ENCODE data around the gene LAMA2. TPM values are rescaled to one million over a fixed set of nuclear protein-coding genes. Genes with fewer than 3 reads are reported as not detected.

Gene LAMA2
- total RNA-seq, 1 experiment from 2014 or later = 0.02 TPM

GRCh38 chr6:129475477-129476247 lies 592.7 kb downstream of the LAMA2 start:
- TF ChIP-seq, protein P1, sequence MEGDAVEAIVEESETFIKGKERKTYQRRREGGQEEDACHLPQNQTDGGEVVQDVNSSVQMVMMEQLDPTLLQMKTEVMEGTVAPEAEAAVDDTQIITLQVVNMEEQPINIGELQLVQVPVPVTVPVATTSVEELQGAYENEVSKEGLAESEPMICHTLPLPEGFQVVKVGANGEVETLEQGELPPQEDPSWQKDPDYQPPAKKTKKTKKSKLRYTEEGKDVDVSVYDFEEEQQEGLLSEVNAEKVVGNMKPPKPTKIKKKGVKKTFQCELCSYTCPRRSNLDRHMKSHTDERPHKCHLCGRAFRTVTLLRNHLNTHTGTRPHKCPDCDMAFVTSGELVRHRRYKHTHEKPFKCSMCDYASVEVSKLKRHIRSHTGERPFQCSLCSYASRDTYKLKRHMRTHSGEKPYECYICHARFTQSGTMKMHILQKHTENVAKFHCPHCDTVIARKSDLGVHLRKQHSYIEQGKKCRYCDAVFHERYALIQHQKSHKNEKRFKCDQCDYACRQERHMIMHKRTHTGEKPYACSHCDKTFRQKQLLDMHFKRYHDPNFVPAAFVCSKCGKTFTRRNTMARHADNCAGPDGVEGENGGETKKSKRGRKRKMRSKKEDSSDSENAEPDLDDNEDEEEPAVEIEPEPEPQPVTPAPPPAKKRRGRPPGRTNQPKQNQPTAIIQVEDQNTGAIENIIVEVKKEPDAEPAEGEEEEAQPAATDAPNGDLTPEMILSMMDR (IDR thresholded peaks at IDR 0.05; ENCODE audit: insufficient read depth in 1 of 2, low read depth in 1 of 2, low read length in 1 of 2, severe bottlenecking in 1 of 2, unreplicated experiment in 1 of 2) = no peak
- ChIA-PET POLR2A (no interaction called here), CTCF (no interaction called here)
- Mint-ChIP-seq H3K4me1 (ENCODE audit: low read depth, unreplicated experiment) (no peaks in the 10 kb centered on the region), H3K27ac (ENCODE audit: unreplicated experiment) (no peak overlapping the region), H3K27me3 (ENCODE audit: insufficient read depth, unreplicated experiment) (peaks cover 3% of the 10 kb centered on the region), H3K9me3 (ENCODE audit: unreplicated experiment) (no peaks in the 10 kb centered on the region), H3K36me3 (ENCODE audit: insufficient read depth, unreplicated experiment) (no peaks in the 10 kb centered on the region), H3K4me3 (ENCODE audit: unreplicated experiment) (no peak overlapping the region)
- intact Hi-C loops (cut with micrococcal nuclease; ENCODE audit: unreplicated experiment) = no loop called here
- no peaks in the 10 kb centered on the region for H3K36me3 ChIP-seq (ENCODE audit: control insufficient read depth, insufficient read depth, low read length)
- BruUV-seq (replicated peaks) = no TSS peak
- no peak overlapping the region for H3K4me3 ChIP-seq (ENCODE audit: low read depth, low read length)
- no peak for DNase-seq
- no peaks in the 10 kb centered on the region for H3K4me1 ChIP-seq
- no peaks in the 10 kb centered on the region for H3K9me3 ChIP-seq
- no peaks in the 10 kb centered on the region; the same call in 1 of the 2 replicates for H3K27me3 ChIP-seq (replicated peaks; ENCODE audit: control insufficient read depth, insufficient read depth, low read length)

GRCh38 chr6:129476248-129476564 lies 593.3 kb downstream of the LAMA2 start:
- no peak for DNase-seq
- Mint-ChIP-seq H3K27ac (ENCODE audit: unreplicated experiment) (no peak overlapping the region), H3K4me1 (ENCODE audit: low read depth, unreplicated experiment) (no peaks in the 10 kb centered on the region), H3K9me3 (ENCODE audit: unreplicated experiment) (no peaks in the 10 kb centered on the region), H3K4me3 (ENCODE audit: unreplicated experiment) (no peak overlapping the region), H3K27me3 (ENCODE audit: insufficient read depth, unreplicated experiment) (peaks cover 5% of the 10 kb centered on the region), H3K36me3 (ENCODE audit: insufficient read depth, unreplicated experiment) (no peaks in the 10 kb centered on the region)
- H3K36me3 ChIP-seq (ENCODE audit: control insufficient read depth, insufficient read depth, low read length) = no peaks in the 10 kb centered on the region
- POLR2A ChIA-PET = no interaction called here
- BruUV-seq (replicated peaks) = no TSS peak
- H3K27me3 ChIP-seq (replicated peaks; ENCODE audit: control insufficient read depth, insufficient read depth, low read length) = no peaks in the 10 kb centered on the region; the same call in 1 of the 2 replicates
- TF ChIP-seq, protein P1 (IDR thresholded peaks at IDR 0.05; ENCODE audit: insufficient read depth in 1 of 2, low read depth in 1 of 2, low read length in 1 of 2, severe bottlenecking in 1 of 2, unreplicated experiment in 1 of 2) = no peak
- no peaks in the 10 kb centered on the region for H3K9me3 ChIP-seq
- no peaks in the 10 kb centered on the region for H3K4me1 ChIP-seq
- intact Hi-C loops (cut with micrococcal nuclease; ENCODE audit: unreplicated experiment) = no loop called here
- H3K4me3 ChIP-seq (ENCODE audit: low read depth, low read length) = no peak overlapping the region
- CTCF ChIA-PET = no interaction called here

- no peaks in the 10 kb centered on the region for H3K4me1 Mint-ChIP-seq (ENCODE audit: low read depth, unreplicated experiment)
- CTCF ChIA-PET = no interaction called here
- POLR2A ChIA-PET = no interaction called here
- BruUV-seq (replicated peaks) = no TSS peak
- H3K36me3 Mint-ChIP-seq (ENCODE audit: insufficient read depth, unreplicated experiment) = no peaks in the 10 kb centered on the region
- peaks cover 5% of the 10 kb centered on the region for H3K27me3 Mint-ChIP-seq (ENCODE audit: insufficient read depth, unreplicated experiment)
- Histone ChIP-seq H3K27me3 (replicated peaks; ENCODE audit: control insufficient read depth, insufficient read depth, low read length) (no peaks in the 10 kb centered on the region; the same call in 1 of the 2 replicates), H3K4me3 (ENCODE audit: low read depth, low read length) (no peak overlapping the region), H3K9me3 (no peaks in the 10 kb centered on the region), H3K36me3 (ENCODE audit: control insufficient read depth, insufficient read depth, low read length) (no peaks in the 10 kb centered on the region), H3K4me1 (no peaks in the 10 kb centered on the region)
- no peak overlapping the region for H3K27ac Mint-ChIP-seq (ENCODE audit: unreplicated experiment)
- H3K4me3 Mint-ChIP-seq (ENCODE audit: unreplicated experiment) = no peak overlapping the region
- DNase-seq = no peak
- TF ChIP-seq, protein P1 (IDR thresholded peaks at IDR 0.05; ENCODE audit: insufficient read depth in 1 of 2, low read depth in 1 of 2, low read length in 1 of 2, severe bottlenecking in 1 of 2, unreplicated experiment in 1 of 2) = no peak
- intact Hi-C loops (cut with micrococcal nuclease; ENCODE audit: unreplicated experiment) = no loop called here
- no peaks in the 10 kb centered on the region for H3K9me3 Mint-ChIP-seq (ENCODE audit: unreplicated experiment)
These were observed 593.9 kb downstream of the LAMA2 start for GRCh38 chr6:129476810-129477209.
